AG04450 (cell line): ENCODE data around the gene GUCY2F. TPM values are rescaled to one million over a fixed set of nuclear protein-coding genes. Genes with fewer than 3 reads are reported as not detected.

Experiments
- CTCF ChIA-PET: fragments of 300-600, 350-600 bp; formaldehyde crosslinking; extraction: SDS; loops from one replicate; lab custom pipeline; 2022; ENCODE audit warnings: antibody characterized with exemption, inconsistent platforms; lab: Charles Lee
- POLR2A ChIA-PET: fragments of 350-600 bp; formaldehyde crosslinking; extraction: SDS; loops from one replicate; lab custom pipeline; 2021; ENCODE audit warnings: antibody characterized with exemption, inconsistent platforms; lab: Yijun Ruan, JAX
- DNase-seq: peaks from one replicate; pipeline ENCODE4 v3.0.0-alpha.2; 2011; ENCODE audit warnings: low read depth, low spot score
- H3K27ac ChIP-seq: one replicate; pipeline ENCODE4 v1.5.1; 2012; ENCODE audit warnings: low read depth, low read length, control low read depth
- H3K27me3 ChIP-seq: one replicate; pipeline ENCODE4 v1.6.0; 2012; ENCODE audit warnings: low read length; ENCODE audit not compliant: control insufficient read depth, insufficient read depth
- H3K4me3 ChIP-seq: 2 replicates; pipeline ENCODE4 v1.5.1; 2011; ENCODE audit warnings: mild to moderate bottlenecking, low read depth, low read length, control low read depth
- H3K9me3 ChIP-seq: 2 replicates; pipeline ENCODE4 v1.5.1; 2012; ENCODE audit warnings: low read length; ENCODE audit not compliant: control insufficient read depth, insufficient read depth
- CTCF ChIP-seq: IDR thresholded peaks from 2 replicates; pipeline ENCODE4 v1.5.1; 2011; ENCODE audit warnings: low read depth, low read length, control low read depth, inconsistent platforms
- polyA plus RNA-seq: library from polyadenylated mRNA; depleted of rRNA; stranded (reverse); fragments of >200 nt; gene quantifications from 2 replicates; pipeline ENCODE4 v1.2.3, GENCODE V29; 2011

The GUCY2F gene
- polyA plus RNA-seq, 1 experiment: 0.02 TPM

- POLR2A ChIA-PET: no interaction called here
- DNase-seq: no peak
Measured at GRCh38 chrX:109374262-109374960, 107.5 kb downstream of the GUCY2F start.

GRCh38 chrX:109373468-109373867 is 108.4 kb downstream of the GUCY2F start:
- no peak overlapping the region for H3K4me3 ChIP-seq
- no peaks in the 10 kb centered on the region for H3K9me3 ChIP-seq
- CTCF ChIA-PET: interaction anchor here (2.2 kb wide), 1 partner anchor 11 kb away, joined by 5 read pairs; no protein-coding TSS in a partner anchor
- POLR2A ChIA-PET: no interaction called here
- no peak overlapping the region for H3K27ac ChIP-seq
- H3K27me3 ChIP-seq: no peaks in the 10 kb centered on the region
- no peak for TF ChIP-seq CTCF
- DNase-seq: no peak

More at GRCh38 chrX:109374262-109374960, 107.5 kb downstream of the GUCY2F start:
- CTCF ChIA-PET: no interaction called here
- TF ChIP-seq CTCF: no peak
- Histone ChIP-seq H3K27me3 (no peaks in the 10 kb centered on the region), H3K4me3 (no peak overlapping the region), H3K9me3 (no peaks in the 10 kb centered on the region), H3K27ac (no peak overlapping the region)

GRCh38 chrX:109372716-109373115 is 109.2 kb downstream of the GUCY2F start:
- Histone ChIP-seq H3K9me3 (no peaks in the 10 kb centered on the region), H3K27ac (no peak overlapping the region), H3K27me3 (no peaks in the 10 kb centered on the region), H3K4me3 (no peak overlapping the region)
- no peak for TF ChIP-seq CTCF
- DNase-seq: no peak
- POLR2A ChIA-PET: no interaction called here
- CTCF ChIA-PET: interaction anchor here (2.2 kb wide), 1 partner anchor 11 kb away, joined by 5 read pairs; no protein-coding TSS in a partner anchor

GRCh38 chrX:109372291-109372690 is 109.6 kb downstream of the GUCY2F start:
- ChIA-PET POLR2A (no interaction called here), CTCF (interaction anchor here (2.2 kb wide), 1 partner anchor 12 kb away, joined by 5 read pairs; no protein-coding TSS in a partner anchor)
- no peaks in the 10 kb centered on the region for H3K9me3 ChIP-seq
- no peaks in the 10 kb centered on the region for H3K27me3 ChIP-seq
- TF ChIP-seq CTCF: no peak
- no peak for DNase-seq
- H3K27ac ChIP-seq: no peak overlapping the region
- no peak overlapping the region for H3K4me3 ChIP-seq

GRCh38 chrX:109362101-109362500 is 119.8 kb downstream of the GUCY2F start:
- no peak overlapping the region for H3K27ac ChIP-seq
- no peak for TF ChIP-seq CTCF
- ChIA-PET CTCF (no interaction called here), POLR2A (no interaction called here)
- DNase-seq: no peak
- no peaks in the 10 kb centered on the region for H3K9me3 ChIP-seq
- H3K4me3 ChIP-seq: no peak overlapping the region
- H3K27me3 ChIP-seq: no peaks in the 10 kb centered on the region
